ENCODE measurements around the gene GRID1. TPM values are rescaled to one million over a fixed set of nuclear protein-coding genes. Genes with fewer than 3 reads are reported as not detected.
A peak's percentile ranks its signal among the peaks of the same experiment; 100 is the strongest.

The GRID1 gene
- polyA plus RNA-seq, 1 donor from 2014 or later = not detected

GRCh38 chr10:86314616-86315548 lies 51.7 kb downstream of the GRID1 start:
- Mint-ChIP-seq H3K9me3 (peaks cover 0 to 4% (median 0%) of the 10 kb centered on the region in 3 donors), H3K27me3 (peaks cover 6% of the 10 kb centered on the region), H3K36me3 (no peaks in the 10 kb centered on the region), H3K27ac (no peak overlapping the region), H3K4me3 (no peak overlapping the region), H3K4me1 (no peaks in the 10 kb centered on the region)

GRCh38 chr10:86313621-86314041 lies 53.0 kb downstream of the GRID1 start:
- peaks cover 0 to 3% (median 0%) of the 10 kb centered on the region in 3 donors for H3K9me3 Mint-ChIP-seq
- H3K4me1 Mint-ChIP-seq = no peaks in the 10 kb centered on the region
- H3K36me3 Mint-ChIP-seq = no peaks in the 10 kb centered on the region
- peak overlapping the region in 1 of 3 donors; percentile 1 for H3K27ac Mint-ChIP-seq
- H3K4me3 Mint-ChIP-seq = no peak overlapping the region
- H3K27me3 Mint-ChIP-seq = peaks cover 7% of the 10 kb centered on the region

GRCh38 chr10:86312701-86313270 lies 53.8 kb downstream of the GRID1 start:
- Mint-ChIP-seq H3K9me3 (peaks cover 0 to 5% (median 0%) of the 10 kb centered on the region in 3 donors), H3K27me3 (peaks cover 7% of the 10 kb centered on the region), H3K27ac (no peak overlapping the region), H3K4me3 (no peak overlapping the region), H3K4me1 (no peaks in the 10 kb centered on the region), H3K36me3 (no peaks in the 10 kb centered on the region)

GRCh38 chr10:86311906-86312305 lies 54.7 kb downstream of the GRID1 start:
- Mint-ChIP-seq H3K27me3 (peaks cover 7% of the 10 kb centered on the region), H3K4me3 (no peak overlapping the region), H3K36me3 (no peaks in the 10 kb centered on the region), H3K4me1 (no peaks in the 10 kb centered on the region), H3K27ac (no peak overlapping the region), H3K9me3 (peaks cover 0 to 5% (median 0%) of the 10 kb centered on the region in 3 donors)

- no peaks in the 10 kb centered on the region for H3K4me1 Mint-ChIP-seq
- H3K9me3 Mint-ChIP-seq = peaks cover 0 to 5% (median 1%) of the 10 kb centered on the region in 3 donors
- no peaks in the 10 kb centered on the region for H3K36me3 Mint-ChIP-seq
- peaks cover 7% of the 10 kb centered on the region for H3K27me3 Mint-ChIP-seq
- no peak overlapping the region for H3K27ac Mint-ChIP-seq
- no peak overlapping the region for H3K4me3 Mint-ChIP-seq
Observed at GRCh38 chr10:86311190-86311589, 55.4 kb downstream of the GRID1 start.

GRCh38 chr10:86310702-86311101 lies 55.9 kb downstream of the GRID1 start:
- no peaks in the 10 kb centered on the region for H3K4me1 Mint-ChIP-seq
- H3K27ac Mint-ChIP-seq = no peak overlapping the region
- peaks cover 9% of the 10 kb centered on the region for H3K27me3 Mint-ChIP-seq
- peaks cover 0 to 5% (median 1%) of the 10 kb centered on the region in 3 donors for H3K9me3 Mint-ChIP-seq
- no peaks in the 10 kb centered on the region for H3K36me3 Mint-ChIP-seq
- H3K4me3 Mint-ChIP-seq = no peak overlapping the region

- no peaks in the 10 kb centered on the region for H3K36me3 Mint-ChIP-seq
- H3K4me1 Mint-ChIP-seq = no peaks in the 10 kb centered on the region
- peaks cover 9% of the 10 kb centered on the region for H3K27me3 Mint-ChIP-seq
- peaks cover 0 to 5% (median 1%) of the 10 kb centered on the region in 3 donors for H3K9me3 Mint-ChIP-seq
- H3K27ac Mint-ChIP-seq = no peak overlapping the region
- no peak overlapping the region for H3K4me3 Mint-ChIP-seq
Observed at GRCh38 chr10:86310291-86310690, 56.3 kb downstream of the GRID1 start.

GRCh38 chr10:86308056-86308455 lies 58.5 kb downstream of the GRID1 start:
- H3K27me3 Mint-ChIP-seq = peaks cover 9% of the 10 kb centered on the region
- peaks cover 0 to 5% (median 1%) of the 10 kb centered on the region in 3 donors for H3K9me3 Mint-ChIP-seq
- H3K36me3 Mint-ChIP-seq = no peaks in the 10 kb centered on the region
- no peak overlapping the region for H3K27ac Mint-ChIP-seq
- no peak overlapping the region for H3K4me3 Mint-ChIP-seq
- H3K4me1 Mint-ChIP-seq = no peaks in the 10 kb centered on the region

- no peak overlapping the region for H3K27ac Mint-ChIP-seq
- no peaks in the 10 kb centered on the region for H3K4me1 Mint-ChIP-seq
- no peak overlapping the region for H3K4me3 Mint-ChIP-seq
- peaks cover 9% of the 10 kb centered on the region for H3K27me3 Mint-ChIP-seq
- H3K9me3 Mint-ChIP-seq = peaks cover 0 to 5% (median 1%) of the 10 kb centered on the region in 3 donors
- H3K36me3 Mint-ChIP-seq = no peaks in the 10 kb centered on the region
Observed at GRCh38 chr10:86306628-86307278, 59.8 kb downstream of the GRID1 start.

GRCh38 chr10:86305521-86305920 lies 61.1 kb downstream of the GRID1 start:
- H3K4me1 Mint-ChIP-seq = no peaks in the 10 kb centered on the region
- peaks cover 0 to 5% (median 1%) of the 10 kb centered on the region in 3 donors for H3K9me3 Mint-ChIP-seq
- no peaks in the 10 kb centered on the region for H3K36me3 Mint-ChIP-seq

GRCh38 chr10:86304436-86304835 lies 62.2 kb downstream of the GRID1 start:
- Mint-ChIP-seq H3K36me3 (peaks cover 2% of the 10 kb centered on the region), H3K9me3 (peaks cover 0 to 5% (median 1%) of the 10 kb centered on the region in 3 donors), H3K4me1 (no peaks in the 10 kb centered on the region), H3K4me3 (peak overlapping the region in 1 of 4 donors; percentile 46), H3K27me3 (peaks cover 7% of the 10 kb centered on the region), H3K27ac (no peak overlapping the region)

More at GRCh38 chr10:86305521-86305920, 61.1 kb downstream of the GRID1 start:
- Mint-ChIP-seq H3K27ac (no peak overlapping the region), H3K27me3 (peaks cover 11% of the 10 kb centered on the region), H3K4me3 (no peak overlapping the region)

- Mint-ChIP-seq H3K4me3 (no peak overlapping the region), H3K27ac (no peak overlapping the region), H3K9me3 (peaks cover 0 to 3% (median 1%) of the 10 kb centered on the region in 3 donors), H3K27me3 (peaks cover 7% of the 10 kb centered on the region), H3K4me1 (no peaks in the 10 kb centered on the region), H3K36me3 (peaks cover 2% of the 10 kb centered on the region)
Observed at GRCh38 chr10:86303626-86304025, 63.0 kb downstream of the GRID1 start.

GRCh38 chr10:86301971-86302370 lies 64.6 kb downstream of the GRID1 start:
- peaks cover 0 to 1% (median 0%) of the 10 kb centered on the region in 3 donors for H3K9me3 Mint-ChIP-seq
- no peak overlapping the region for H3K27ac Mint-ChIP-seq
- H3K4me1 Mint-ChIP-seq = no peaks in the 10 kb centered on the region
- peaks cover 7% of the 10 kb centered on the region for H3K27me3 Mint-ChIP-seq
- peaks cover 2% of the 10 kb centered on the region for H3K36me3 Mint-ChIP-seq
- H3K4me3 Mint-ChIP-seq = no peak overlapping the region

- H3K9me3 Mint-ChIP-seq = no peaks in the 10 kb centered on the region
- H3K36me3 Mint-ChIP-seq = peaks cover 2% of the 10 kb centered on the region
- H3K4me3 Mint-ChIP-seq = no peak overlapping the region
- H3K27ac Mint-ChIP-seq = no peak overlapping the region
- H3K27me3 Mint-ChIP-seq = peaks cover 7% of the 10 kb centered on the region
- no peaks in the 10 kb centered on the region for H3K4me1 Mint-ChIP-seq
Observed at GRCh38 chr10:86300931-86301830, 65.4 kb downstream of the GRID1 start.
